Measurements from ENCODE around the gene FBXW4.
A peak's percentile ranks its signal among the peaks of the same experiment; 100 is the strongest.
"Not testable (repeated sequence)": the region's sequence is repeated elsewhere in the genome, so short reads cannot be mapped to it uniquely, and the experiment has no call there.

Gene FBXW4

DNA sequence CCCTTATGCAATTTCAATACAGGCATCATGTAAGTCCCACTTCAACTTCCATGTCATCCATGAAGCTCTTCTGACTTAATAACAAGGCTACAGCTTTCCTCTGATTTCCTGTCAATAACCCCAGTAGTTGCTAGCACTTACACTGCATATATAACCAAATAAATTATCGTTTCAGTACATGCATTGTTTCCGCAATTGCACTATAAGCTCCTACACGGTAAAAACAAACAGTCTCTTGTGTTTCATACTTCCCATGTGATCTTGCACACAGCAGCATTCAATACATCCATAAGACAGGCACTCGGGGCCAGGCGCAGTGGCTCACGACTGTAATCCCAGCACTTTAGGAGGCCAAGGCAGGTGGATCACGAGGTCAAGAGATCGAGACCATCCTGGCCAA, 41.4 kb downstream of the FBXW4 start:
- no peak for DNase-seq

- no peak for DNase-seq
Measured at GRCh38 chr10:101651336-101651735, 43.6 kb downstream of the FBXW4 start.

DNA sequence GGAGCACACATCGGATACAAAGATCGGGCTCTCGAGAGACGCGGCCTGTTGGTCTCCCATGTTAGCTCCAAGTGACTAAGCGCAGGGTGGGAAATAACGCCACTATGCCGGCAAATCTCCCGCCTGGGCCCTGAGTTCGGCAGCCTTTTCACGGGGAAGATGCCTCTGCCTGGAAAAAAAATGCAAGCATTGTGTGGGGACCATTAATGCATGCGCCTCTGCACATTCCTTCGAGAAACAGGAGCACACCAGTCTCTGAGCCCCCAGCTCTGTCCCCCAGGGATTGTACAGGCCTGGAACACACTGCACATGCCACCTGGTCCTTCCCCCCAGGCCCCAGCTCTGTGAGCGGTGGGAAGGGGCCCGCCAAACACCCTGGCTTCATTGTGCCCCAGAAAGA, 44.1 kb downstream of the FBXW4 start:
- no peak for DNase-seq

GRCh38 chr10:101649525-101650085, 45.4 kb downstream of the FBXW4 start:
- DNase-seq, result no peak

GRCh38 chr10:101647255-101647654, 47.7 kb downstream of the FBXW4 start:
- no peak for DNase-seq

DNA sequence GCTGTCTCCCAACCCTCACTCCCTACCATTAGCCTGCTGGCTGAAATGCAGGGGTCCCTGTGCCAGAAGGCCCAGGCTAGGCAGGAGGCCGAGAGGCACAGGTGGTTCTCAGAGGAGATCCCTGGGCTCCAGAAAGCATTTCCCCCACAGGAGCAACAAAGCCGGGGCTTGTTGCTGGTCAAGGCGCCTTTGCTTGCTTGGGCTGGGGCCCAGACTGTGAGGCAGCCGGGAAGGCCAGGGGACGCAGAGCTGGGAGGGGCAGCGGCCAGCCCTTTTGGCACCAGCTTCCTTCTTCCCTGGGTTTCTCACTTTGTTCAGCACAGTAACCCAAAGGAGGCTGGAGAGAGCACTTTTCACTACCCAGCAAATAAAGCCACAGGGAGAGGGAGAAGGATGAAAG, 48.6 kb downstream of the FBXW4 start:
- no peak for DNase-seq

- no peak for DNase-seq
Measured at GRCh38 chr10:101645659-101646058, 49.3 kb downstream of the FBXW4 start.

DNA sequence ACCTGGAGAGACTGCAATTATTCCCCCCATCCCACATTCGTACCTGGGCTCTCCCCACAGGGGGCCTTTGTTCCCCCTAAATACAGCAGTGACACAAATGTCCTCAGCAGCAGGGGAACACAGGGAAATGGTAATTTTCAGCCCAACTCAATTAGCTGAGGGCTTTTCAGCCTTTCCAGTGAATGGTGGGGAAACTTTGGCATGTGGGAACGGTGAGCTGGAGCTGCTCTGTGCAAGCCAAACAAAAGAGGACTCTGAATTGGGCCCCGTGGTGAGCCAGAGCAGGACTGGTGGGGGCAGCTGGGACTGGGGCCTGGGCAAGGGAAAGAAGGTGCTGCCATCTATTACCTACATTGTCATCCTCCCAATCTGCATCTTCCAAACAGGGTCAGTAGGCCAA, 51.0 kb downstream of the FBXW4 start:
- peak; percentile 24 for DNase-seq

GRCh38 chr10:101643546-101643945, 51.4 kb downstream of the FBXW4 start:
- no peak for DNase-seq

GRCh38 chr10:101639141-101639900, 55.6 kb downstream of the FBXW4 start:
- DNase-seq, result no peak

GRCh38 chr10:101633510-101633909, 61.5 kb downstream of the FBXW4 start:
- not testable (repeated sequence) for DNase-seq

GRCh38 chr10:101631821-101632475, 63.0 kb downstream of the FBXW4 start:
- no peak for DNase-seq

- DNase-seq, result no peak
Measured at GRCh38 chr10:101630633-101630920, 64.4 kb downstream of the FBXW4 start.

DNA sequence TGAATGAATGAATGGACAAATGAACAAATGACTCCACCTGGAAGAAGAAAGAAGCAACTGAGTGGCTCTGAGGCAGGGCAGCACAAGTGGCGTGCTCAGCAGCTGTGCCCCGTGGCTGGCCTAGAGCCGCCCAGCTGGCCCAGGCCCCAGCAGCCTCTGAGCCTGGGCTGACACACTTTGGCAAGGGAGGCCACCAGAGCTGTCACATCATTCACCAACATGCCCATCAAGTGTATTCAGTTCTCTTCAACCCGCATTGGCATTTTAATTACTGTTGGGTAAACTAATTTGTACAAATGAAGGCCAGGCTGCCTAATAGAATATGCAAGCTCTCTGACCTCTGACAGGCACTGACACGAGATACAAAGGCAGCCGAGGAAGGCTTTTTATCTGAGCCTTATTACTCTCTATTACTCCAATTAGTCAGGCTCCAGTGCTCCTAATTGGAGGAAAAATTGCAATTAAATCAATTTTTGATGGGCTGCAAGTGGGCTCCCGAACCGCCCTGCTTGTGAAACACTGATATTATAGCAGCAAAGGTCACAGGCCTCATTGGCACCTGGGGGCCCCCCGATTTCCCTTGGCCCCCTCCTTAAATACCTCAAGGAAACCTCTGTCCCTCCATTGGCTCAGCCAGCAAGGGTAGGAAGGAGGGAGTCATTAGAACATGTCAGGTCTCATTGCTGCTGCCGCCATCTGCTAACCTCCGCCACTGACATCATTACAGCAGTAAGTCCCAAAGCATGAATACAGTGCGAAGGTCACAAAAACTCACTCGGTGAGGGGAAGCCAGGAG, 64.9 kb downstream of the FBXW4 start:
- DNase-seq, result no peak

- no peak for DNase-seq
Measured at GRCh38 chr10:101625821-101626412, 69.1 kb downstream of the FBXW4 start.

DNA sequence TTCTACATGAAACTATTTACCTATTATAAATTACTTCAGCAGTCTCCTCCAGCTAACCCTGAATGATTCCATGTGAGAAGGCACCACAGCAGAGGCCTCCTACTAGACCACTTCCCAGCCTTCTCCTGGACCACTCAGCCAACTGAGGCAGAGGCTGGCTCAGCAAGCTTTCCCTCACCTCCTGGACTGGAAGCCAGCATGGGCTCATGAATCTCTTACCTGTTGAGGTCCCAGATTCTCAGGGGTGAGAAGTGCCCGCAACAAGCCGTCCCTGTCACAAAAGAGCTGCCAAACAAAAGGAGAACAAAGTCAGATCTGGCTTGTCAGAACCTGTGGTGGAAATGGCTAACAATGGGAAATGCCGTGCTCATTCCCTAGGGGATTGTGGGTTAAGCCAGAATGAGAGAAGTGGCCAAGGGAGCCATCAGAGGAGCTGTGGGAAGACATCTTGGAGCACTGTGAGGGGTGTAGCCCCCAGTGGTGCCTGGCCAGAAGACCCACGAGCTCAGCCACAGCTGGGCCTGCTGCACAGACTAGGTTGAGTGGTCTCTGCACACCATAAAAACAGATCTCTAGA, 70.4 kb downstream of the FBXW4 start:
- no peak for DNase-seq

GRCh38 chr10:101623528-101623927, 71.4 kb downstream of the FBXW4 start:
- DNase-seq, result no peak

GRCh38 chr10:101619983-101620382, 75.0 kb downstream of the FBXW4 start:
- DNase-seq, result no peak

GRCh38 chr10:101618871-101619270, 76.1 kb downstream of the FBXW4 start:
- no peak for DNase-seq

- DNase-seq, result no peak
Measured at GRCh38 chr10:101617824-101618568, 77.0 kb downstream of the FBXW4 start.

GRCh38 chr10:101617102-101617823, 77.7 kb downstream of the FBXW4 start:
- DNase-seq, result no peak

All from NCI-H345 (cell line).